ENCODE measurements around the gene CRHR2. TPM values are rescaled to one million over a fixed set of nuclear protein-coding genes. Genes with fewer than 3 reads are reported as not detected.

CRHR2 gene
- polyA plus RNA-seq, 1 experiment, result not detected

- Histone ChIP-seq H3K36me3 (ENCODE audit: control insufficient read depth, insufficient read depth, low read length) (no peaks in the 10 kb centered on the region), H3K27me3 (ENCODE audit: control insufficient read depth, insufficient read depth, low read length) (peaks cover 13% of the 10 kb centered on the region), H3K4me3 (ENCODE audit: low read depth, low read length) (no peak overlapping the region)
- CTCF ChIA-PET, result no interaction called here
- DNase-seq (ENCODE audit: low read depth), result no peak
- TF ChIP-seq, protein P1, sequence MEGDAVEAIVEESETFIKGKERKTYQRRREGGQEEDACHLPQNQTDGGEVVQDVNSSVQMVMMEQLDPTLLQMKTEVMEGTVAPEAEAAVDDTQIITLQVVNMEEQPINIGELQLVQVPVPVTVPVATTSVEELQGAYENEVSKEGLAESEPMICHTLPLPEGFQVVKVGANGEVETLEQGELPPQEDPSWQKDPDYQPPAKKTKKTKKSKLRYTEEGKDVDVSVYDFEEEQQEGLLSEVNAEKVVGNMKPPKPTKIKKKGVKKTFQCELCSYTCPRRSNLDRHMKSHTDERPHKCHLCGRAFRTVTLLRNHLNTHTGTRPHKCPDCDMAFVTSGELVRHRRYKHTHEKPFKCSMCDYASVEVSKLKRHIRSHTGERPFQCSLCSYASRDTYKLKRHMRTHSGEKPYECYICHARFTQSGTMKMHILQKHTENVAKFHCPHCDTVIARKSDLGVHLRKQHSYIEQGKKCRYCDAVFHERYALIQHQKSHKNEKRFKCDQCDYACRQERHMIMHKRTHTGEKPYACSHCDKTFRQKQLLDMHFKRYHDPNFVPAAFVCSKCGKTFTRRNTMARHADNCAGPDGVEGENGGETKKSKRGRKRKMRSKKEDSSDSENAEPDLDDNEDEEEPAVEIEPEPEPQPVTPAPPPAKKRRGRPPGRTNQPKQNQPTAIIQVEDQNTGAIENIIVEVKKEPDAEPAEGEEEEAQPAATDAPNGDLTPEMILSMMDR (IDR thresholded peaks at IDR 0.05; ENCODE audit: insufficient read depth, low read depth, low read length), result no peak
- POLR2A ChIA-PET, result no interaction called here
These were observed 6.5 kb upstream of the CRHR2 start for GRCh38 chr7:30688718-30689221.

DNA sequence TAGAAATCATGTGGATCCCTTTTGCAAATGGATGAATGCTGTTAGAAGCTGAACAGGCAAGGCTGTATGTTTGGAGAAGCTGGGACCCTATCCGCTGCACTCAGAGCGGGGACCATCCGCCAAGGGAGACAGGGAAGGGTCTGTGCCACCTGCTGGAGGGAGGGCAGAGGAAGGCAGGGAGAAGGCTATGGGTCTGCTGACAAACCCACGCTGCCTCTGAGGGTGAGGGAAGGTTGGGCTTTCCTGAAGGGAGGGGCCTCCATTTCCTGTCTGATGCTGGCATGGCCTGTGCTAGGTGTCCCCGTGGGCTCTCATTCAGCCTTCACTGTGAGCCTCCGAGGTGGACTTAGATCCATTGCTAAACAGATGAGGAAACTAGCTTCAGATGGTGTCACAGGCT is 5.3 kb upstream of the CRHR2 start:
- no peak overlapping the region for H3K4me3 ChIP-seq (ENCODE audit: low read depth, low read length)
- DNase-seq (ENCODE audit: low read depth), result no peak
- no peaks in the 10 kb centered on the region for H3K36me3 ChIP-seq (ENCODE audit: control insufficient read depth, insufficient read depth, low read length)
- H3K27me3 ChIP-seq (ENCODE audit: control insufficient read depth, insufficient read depth, low read length), result peaks cover 21% of the 10 kb centered on the region
- POLR2A ChIA-PET, result no interaction called here
- CTCF ChIA-PET, result interaction anchor here (1.0 kb wide), 1 partner anchor 10 kb away, joined by 3 read pairs; no protein-coding TSS in a partner anchor
- TF ChIP-seq, protein P1 (IDR thresholded peaks at IDR 0.05; ENCODE audit: insufficient read depth, low read depth, low read length), result no peak

DNA sequence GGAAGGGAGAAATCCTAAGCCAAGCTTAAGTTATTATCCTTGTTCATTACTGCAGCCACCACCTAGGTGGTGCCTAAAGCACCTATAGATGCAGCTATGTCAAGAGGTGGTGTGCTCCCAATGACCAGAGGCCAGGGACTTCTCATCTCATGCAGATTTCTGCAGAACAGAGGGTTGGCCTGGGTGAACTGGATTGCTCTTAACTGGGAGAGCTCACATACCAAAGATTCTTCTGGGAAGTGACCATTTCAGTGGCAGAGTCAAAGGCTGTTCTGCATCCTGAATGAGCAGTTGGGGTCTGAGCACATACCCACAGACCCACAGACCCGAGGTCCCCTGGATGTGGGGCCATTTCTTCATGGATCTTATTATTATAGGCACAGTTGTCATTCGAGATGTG is 2.1 kb upstream of the CRHR2 start:
- POLR2A ChIA-PET, result no interaction called here
- CTCF ChIA-PET, result interaction anchor here (0.6 to 1.4 kb wide), 3 partner anchors 14 to 254 kb away, joined by 3 read pairs; no protein-coding TSS in a partner anchor
- Histone ChIP-seq H3K4me3 (ENCODE audit: low read depth, low read length) (no peak overlapping the region), H3K36me3 (ENCODE audit: control insufficient read depth, insufficient read depth, low read length) (no peaks in the 10 kb centered on the region), H3K27me3 (ENCODE audit: control insufficient read depth, insufficient read depth, low read length) (peaks cover 43% of the 10 kb centered on the region)
- TF ChIP-seq, protein P1 (IDR thresholded peaks at IDR 0.05; ENCODE audit: insufficient read depth, low read depth, low read length), result no peak
- DNase-seq (ENCODE audit: low read depth), result no peak

GRCh38 chr7:30683816-30684215 is 1.6 kb upstream of the CRHR2 start:
- ChIA-PET CTCF (interaction anchor here (0.6 to 1.4 kb wide), 2 partner anchors 15 to 255 kb away, joined by 3 read pairs; no protein-coding TSS in a partner anchor), POLR2A (no interaction called here)
- H3K27me3 ChIP-seq (ENCODE audit: control insufficient read depth, insufficient read depth, low read length), result peaks cover 48% of the 10 kb centered on the region
- H3K4me3 ChIP-seq (ENCODE audit: low read depth, low read length), result no peak overlapping the region
- TF ChIP-seq, protein P1 (IDR thresholded peaks at IDR 0.05; ENCODE audit: insufficient read depth, low read depth, low read length), result no peak
- no peak for DNase-seq (ENCODE audit: low read depth)
- H3K36me3 ChIP-seq (ENCODE audit: control insufficient read depth, insufficient read depth, low read length), result no peaks in the 10 kb centered on the region

DNA sequence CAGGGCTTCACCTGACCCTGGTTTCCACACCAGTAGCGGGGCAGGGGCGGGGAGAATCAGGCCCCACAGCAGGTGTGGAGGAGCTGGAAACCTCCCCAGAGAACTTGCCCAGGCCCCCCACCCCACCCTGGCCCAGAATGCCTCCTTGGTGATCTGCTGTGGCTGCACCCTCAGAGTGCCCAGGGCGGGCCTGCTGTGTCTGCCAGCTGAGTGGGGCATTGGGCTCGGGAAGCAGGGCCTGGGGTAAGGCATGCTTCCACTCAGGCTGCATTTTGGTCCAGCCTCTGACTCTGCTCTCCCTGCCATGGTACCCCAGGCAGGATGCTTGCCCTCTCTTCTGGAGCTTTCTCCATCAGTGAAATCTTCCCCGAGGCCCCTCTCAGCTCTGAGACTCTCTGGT is 1.1 kb upstream of the CRHR2 start:
- TF ChIP-seq, protein P1 (IDR thresholded peaks at IDR 0.05; ENCODE audit: insufficient read depth, low read depth, low read length), result no peak
- POLR2A ChIA-PET, result no interaction called here
- CTCF ChIA-PET, result interaction anchor here (0.6 to 1.4 kb wide), 2 partner anchors 15 to 64 kb away, joined by 3 read pairs; no protein-coding TSS in a partner anchor

More for the DNA sequence above, 1.1 kb upstream of the CRHR2 start:
- H3K27me3 ChIP-seq (ENCODE audit: control insufficient read depth, insufficient read depth, low read length), result peaks cover 53% of the 10 kb centered on the region
- no peaks in the 10 kb centered on the region for H3K36me3 ChIP-seq (ENCODE audit: control insufficient read depth, insufficient read depth, low read length)
- H3K4me3 ChIP-seq (ENCODE audit: low read depth, low read length), result no peak overlapping the region
- DNase-seq (ENCODE audit: low read depth), result no peak

Measured in BJ (cell line).